Panc1 (cell line): ENCODE results near the gene DYNC1LI2. TPM values are rescaled to one million over a fixed set of nuclear protein-coding genes. Genes with fewer than 3 reads are reported as not detected.
"Not testable (repeated sequence)": the region's sequence is repeated elsewhere in the genome, so short reads cannot be mapped to it uniquely, and the experiment has no call there.

ENCODE experiments used
- ATAC-seq: fragments of 200-7000 bp; cut with Tn5 transposase; 2 replicates; pipeline ENCODE4 v1.9.1; 2020; ENCODE audit warnings: mild to moderate bottlenecking, moderate library complexity
- BruUV-seq: library from RNA; stranded (reverse); fragments of 400-500 nt; replicated peaks from 2 replicates; lab custom pipeline; 2021; lab: Mats Ljungman, UMichigan
- CTCF ChIA-PET: fragments of 300-600 bp; sonication (Branson Sonifier 250); formaldehyde crosslinking; loops from one replicate; lab custom pipeline; 2022; ENCODE audit warnings: antibody characterized with exemption; lab: Charles Lee
- POLR2A ChIA-PET: fragments of 300-600 bp; sonication (Branson Sonifier 250); formaldehyde crosslinking; loops from one replicate; lab custom pipeline; 2022; ENCODE audit warnings: antibody characterized with exemption; lab: Charles Lee
- DNase-seq: peaks from one replicate; pipeline ENCODE4 v3.0.0-alpha.2; 2010; ENCODE audit warnings: low read depth, low spot score
- H3K27ac ChIP-seq: 2 replicates; pipeline ENCODE4 v1.5.1; 2011; ENCODE audit warnings: mild to moderate bottlenecking, low read length, inconsistent platforms
- H3K27me3 ChIP-seq: fragments of 200-500 bp; sonication (Bioruptor generic); 2 replicates; pipeline ENCODE4 v1.6.0; 2014; ENCODE audit warnings: low read length, inconsistent platforms; ENCODE audit not compliant: control insufficient read depth, insufficient read depth
- H3K36me3 ChIP-seq: fragments of 200-500 bp; sonication (Bioruptor generic); 2 replicates; pipeline ENCODE4 v1.5.1; 2014; ENCODE audit warnings: inconsistent platforms, mild to moderate bottlenecking, low read length, moderate library complexity; ENCODE audit not compliant: control insufficient read depth, insufficient read depth
- H3K4me1 ChIP-seq: 2 replicates; pipeline ENCODE4 v1.5.1; 2011; ENCODE audit warnings: inconsistent platforms, mild to moderate bottlenecking, low read length, moderate library complexity; ENCODE audit not compliant: control insufficient read depth, insufficient read depth
- H3K4me3 ChIP-seq, 2 experiments: 2 replicates each; pipeline ENCODE4 v1.5.1; 2011 to 2012; ENCODE audit warnings: low read depth in 2 of 2, low read length in 2 of 2, mild to moderate bottlenecking in 2 of 2, inconsistent platforms in 1 of 2, moderate library complexity in 1 of 2
- H3K9me3 ChIP-seq: fragments of 200-500 bp; sonication (Bioruptor generic); 2 replicates; pipeline ENCODE4 v1.5.1; 2014; ENCODE audit warnings: low read depth, mild to moderate bottlenecking, inconsistent platforms, low read length, moderate library complexity; ENCODE audit not compliant: control insufficient read depth, insufficient read depth
- POLR2AphosphoS5 ChIP-seq: IDR thresholded peaks from 2 replicates; pipeline ENCODE4 v1.6.1; 2012; ENCODE audit warnings: mild to moderate bottlenecking, low read depth, low read length, moderate library complexity
- SIN3A ChIP-seq: IDR thresholded peaks from 2 replicates; pipeline ENCODE4 v1.6.1; 2012; ENCODE audit warnings: low read depth, mild to moderate bottlenecking, low read length, moderate library complexity, borderline replicate concordance; ENCODE audit not compliant: insufficient read depth
- TCF7L2 ChIP-seq: IDR thresholded peaks from 2 replicates; pipeline ENCODE4 v1.6.1; 2011; ENCODE audit warnings: mild to moderate bottlenecking, low read depth, low read length, inconsistent platforms
- in situ Hi-C: cut with HindIII; loops from 2 replicates; pipeline ENCODE4 v1.10.0; 2016; ENCODE audit warnings: low sequenced_read_pairs, low pct_unique_long_range_greater_than_20kb
- intact Hi-C: fragments of 100-400 bp; cut with micrococcal nuclease; formaldehyde crosslinking; loops from one replicate; pipeline ENCODE4 v1.10.0; 2022; ENCODE audit not compliant: unreplicated experiment
- total RNA-seq: library from RNA; stranded (reverse); gene quantifications from one replicate; pipeline ENCODE4 v1.2.1, GENCODE V29; 2021; ENCODE audit not compliant: unreplicated experiment
- TF ChIP-seq, protein P1 (sequence below), 2 experiments: IDR thresholded peaks; 2 replicates each; pipeline ENCODE4 v1.6.1; 2011 to 2012; ENCODE audit warnings: low read depth in 2 of 2, control low read depth in 1 of 2, low read length in 1 of 2, mild to moderate bottlenecking in 1 of 2, moderate library complexity in 1 of 2; ENCODE audit not compliant: insufficient read depth in 1 of 2
- TF ChIP-seq, protein P2 (sequence below): fragments of 450-650 bp; IDR thresholded peaks from 2 replicates; pipeline ENCODE4 v1.5.1; 2017; ENCODE audit warnings: mild to moderate bottlenecking

Gene DYNC1LI2
- total RNA-seq, 1 experiment from 2014 or later: 103 TPM

DNA sequence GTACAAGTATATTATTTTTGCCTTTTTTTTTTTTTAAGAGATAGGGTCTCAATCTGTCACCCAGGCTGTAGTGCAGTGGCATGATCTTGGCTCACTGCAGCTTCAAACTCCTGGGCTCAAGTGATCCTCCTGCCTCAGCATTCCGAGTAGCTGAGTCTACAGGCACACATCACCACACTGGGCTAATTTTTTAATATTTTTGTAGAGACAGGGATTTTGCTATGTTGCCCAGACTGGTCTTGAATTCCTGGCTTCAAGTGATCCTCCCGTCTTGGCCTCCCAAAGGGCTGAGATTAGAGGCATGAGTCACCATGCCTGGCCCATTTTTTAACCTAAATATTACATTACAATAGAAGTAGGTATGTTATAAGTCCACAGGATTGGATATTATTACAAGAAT lies 46.8 kb upstream of the DYNC1LI2 start:
- Histone ChIP-seq H3K36me3 (peaks cover 2% of the 10 kb centered on the region; the same call in 1 of the 2 replicates), H3K4me1 (no peaks in the 10 kb centered on the region), H3K9me3 (no peaks in the 10 kb centered on the region), H3K27ac (no peak overlapping the region), H3K27me3 (no peaks in the 10 kb centered on the region), H3K4me3 (no peak overlapping the region)
- intact Hi-C loops (no loop called here), in situ Hi-C loops (no loop called here)
- ChIA-PET POLR2A (no interaction called here), CTCF (interaction anchor here (0.5 kb wide), 1 partner anchor 31 kb away, joined by 8 read pairs; no protein-coding TSS in a partner anchor)
- BruUV-seq: no TSS peak
- TF ChIP-seq, protein P1, sequence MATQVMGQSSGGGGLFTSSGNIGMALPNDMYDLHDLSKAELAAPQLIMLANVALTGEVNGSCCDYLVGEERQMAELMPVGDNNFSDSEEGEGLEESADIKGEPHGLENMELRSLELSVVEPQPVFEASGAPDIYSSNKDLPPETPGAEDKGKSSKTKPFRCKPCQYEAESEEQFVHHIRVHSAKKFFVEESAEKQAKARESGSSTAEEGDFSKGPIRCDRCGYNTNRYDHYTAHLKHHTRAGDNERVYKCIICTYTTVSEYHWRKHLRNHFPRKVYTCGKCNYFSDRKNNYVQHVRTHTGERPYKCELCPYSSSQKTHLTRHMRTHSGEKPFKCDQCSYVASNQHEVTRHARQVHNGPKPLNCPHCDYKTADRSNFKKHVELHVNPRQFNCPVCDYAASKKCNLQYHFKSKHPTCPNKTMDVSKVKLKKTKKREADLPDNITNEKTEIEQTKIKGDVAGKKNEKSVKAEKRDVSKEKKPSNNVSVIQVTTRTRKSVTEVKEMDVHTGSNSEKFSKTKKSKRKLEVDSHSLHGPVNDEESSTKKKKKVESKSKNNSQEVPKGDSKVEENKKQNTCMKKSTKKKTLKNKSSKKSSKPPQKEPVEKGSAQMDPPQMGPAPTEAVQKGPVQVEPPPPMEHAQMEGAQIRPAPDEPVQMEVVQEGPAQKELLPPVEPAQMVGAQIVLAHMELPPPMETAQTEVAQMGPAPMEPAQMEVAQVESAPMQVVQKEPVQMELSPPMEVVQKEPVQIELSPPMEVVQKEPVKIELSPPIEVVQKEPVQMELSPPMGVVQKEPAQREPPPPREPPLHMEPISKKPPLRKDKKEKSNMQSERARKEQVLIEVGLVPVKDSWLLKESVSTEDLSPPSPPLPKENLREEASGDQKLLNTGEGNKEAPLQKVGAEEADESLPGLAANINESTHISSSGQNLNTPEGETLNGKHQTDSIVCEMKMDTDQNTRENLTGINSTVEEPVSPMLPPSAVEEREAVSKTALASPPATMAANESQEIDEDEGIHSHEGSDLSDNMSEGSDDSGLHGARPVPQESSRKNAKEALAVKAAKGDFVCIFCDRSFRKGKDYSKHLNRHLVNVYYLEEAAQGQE (IDR thresholded peaks at IDR 0.05; ENCODE audit: insufficient read depth in 1 of 2, low read depth in 2 of 2, low read length in 1 of 2): no peak
- no peak for TF ChIP-seq SIN3A
- DNase-seq: no peak
- no peak for ATAC-seq

DNA sequence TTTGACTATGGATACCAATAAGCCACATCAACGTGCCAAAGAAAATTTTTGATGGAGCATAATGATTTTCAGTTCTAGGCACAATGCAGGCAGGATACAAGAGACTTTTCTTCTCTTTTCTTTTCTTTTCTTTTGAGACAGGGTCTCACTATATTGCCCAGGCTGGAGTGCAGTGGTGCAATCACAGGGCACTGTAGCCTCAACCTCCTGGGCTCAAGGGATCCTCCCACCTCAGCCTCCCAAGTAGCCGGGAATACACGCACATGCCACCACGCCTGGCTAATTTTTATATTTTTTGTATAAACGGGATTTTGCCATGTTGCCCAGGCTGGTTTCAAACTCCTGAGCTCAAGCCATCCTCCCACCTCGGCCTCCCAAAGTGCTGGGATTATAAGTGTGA lies 42.6 kb upstream of the DYNC1LI2 start:
- H3K9me3 ChIP-seq, intact Hi-C loops, in situ Hi-C loops, CTCF ChIA-PET, H3K4me3 ChIP-seq, ATAC-seq, POLR2A ChIA-PET, H3K27me3 ChIP-seq, H3K36me3 ChIP-seq, H3K27ac ChIP-seq, BruUV-seq, H3K4me1 ChIP-seq, DNase-seq: not testable (repeated sequence)

DNA sequence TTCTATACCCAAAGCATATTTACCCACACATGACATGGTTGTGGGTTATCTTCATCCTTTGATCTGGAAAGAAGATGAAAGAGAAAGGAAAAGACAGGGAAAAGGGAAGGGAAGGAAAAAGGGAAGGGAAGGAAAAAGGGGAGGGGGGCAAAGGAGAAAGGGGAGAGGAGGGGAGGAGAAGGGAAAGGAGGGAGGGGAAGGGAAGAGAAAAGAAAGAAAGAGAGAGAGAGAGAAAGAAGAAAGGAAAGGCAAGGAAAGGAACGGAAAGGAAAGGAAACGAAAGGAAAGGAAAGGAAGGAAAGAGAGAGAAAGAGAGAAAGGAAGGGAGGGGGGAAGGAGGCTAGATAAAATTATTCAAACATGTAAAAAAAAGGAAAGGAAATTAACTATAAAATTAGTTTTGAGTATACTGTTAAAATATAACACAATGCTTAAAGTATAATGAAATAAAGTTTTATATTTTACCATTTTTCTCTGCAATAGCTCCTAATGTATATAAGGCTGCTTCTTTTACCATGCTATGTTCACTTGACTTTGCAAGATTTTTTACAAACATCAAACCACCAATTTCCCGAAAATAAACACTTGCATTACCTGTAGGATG lies 38.8 kb upstream of the DYNC1LI2 start:
- H3K36me3 ChIP-seq: no peaks in the 10 kb centered on the region
- no peaks in the 10 kb centered on the region for H3K27me3 ChIP-seq
- ChIA-PET CTCF (interaction anchor here (0.7 kb wide), 1 partner anchor 105 kb away, joined by 3 read pairs; no protein-coding TSS in a partner anchor), POLR2A (no interaction called here)
- H3K9me3 ChIP-seq: no peaks in the 10 kb centered on the region
- BruUV-seq: no TSS peak
- in situ Hi-C loops (no loop called here), intact Hi-C loops (no loop called here)
- H3K27ac ChIP-seq: no peak overlapping the region
- H3K4me3 ChIP-seq: no peak overlapping the region
- no peak for TF ChIP-seq SIN3A
- TF ChIP-seq, protein P1 (IDR thresholded peaks at IDR 0.05; ENCODE audit: insufficient read depth in 1 of 2, low read depth in 2 of 2, low read length in 1 of 2): no peak
- TF ChIP-seq TCF7L2: no peak
- TF ChIP-seq, protein P2, sequence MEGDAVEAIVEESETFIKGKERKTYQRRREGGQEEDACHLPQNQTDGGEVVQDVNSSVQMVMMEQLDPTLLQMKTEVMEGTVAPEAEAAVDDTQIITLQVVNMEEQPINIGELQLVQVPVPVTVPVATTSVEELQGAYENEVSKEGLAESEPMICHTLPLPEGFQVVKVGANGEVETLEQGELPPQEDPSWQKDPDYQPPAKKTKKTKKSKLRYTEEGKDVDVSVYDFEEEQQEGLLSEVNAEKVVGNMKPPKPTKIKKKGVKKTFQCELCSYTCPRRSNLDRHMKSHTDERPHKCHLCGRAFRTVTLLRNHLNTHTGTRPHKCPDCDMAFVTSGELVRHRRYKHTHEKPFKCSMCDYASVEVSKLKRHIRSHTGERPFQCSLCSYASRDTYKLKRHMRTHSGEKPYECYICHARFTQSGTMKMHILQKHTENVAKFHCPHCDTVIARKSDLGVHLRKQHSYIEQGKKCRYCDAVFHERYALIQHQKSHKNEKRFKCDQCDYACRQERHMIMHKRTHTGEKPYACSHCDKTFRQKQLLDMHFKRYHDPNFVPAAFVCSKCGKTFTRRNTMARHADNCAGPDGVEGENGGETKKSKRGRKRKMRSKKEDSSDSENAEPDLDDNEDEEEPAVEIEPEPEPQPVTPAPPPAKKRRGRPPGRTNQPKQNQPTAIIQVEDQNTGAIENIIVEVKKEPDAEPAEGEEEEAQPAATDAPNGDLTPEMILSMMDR: no peak
- no peak for TF ChIP-seq POLR2AphosphoS5
- H3K4me1 ChIP-seq: no peaks in the 10 kb centered on the region
- DNase-seq (no peak), ATAC-seq (no peak)
